GM18858 (cell line): ENCODE results near the gene SLC6A20.

Experiments used
- ATAC-seq: cut with Tn5 transposase; IDR thresholded peaks from one replicate; pipeline ENCODE4 v1.9.1; 2021; ENCODE audit not compliant: unreplicated experiment

Gene SLC6A20

DNA sequence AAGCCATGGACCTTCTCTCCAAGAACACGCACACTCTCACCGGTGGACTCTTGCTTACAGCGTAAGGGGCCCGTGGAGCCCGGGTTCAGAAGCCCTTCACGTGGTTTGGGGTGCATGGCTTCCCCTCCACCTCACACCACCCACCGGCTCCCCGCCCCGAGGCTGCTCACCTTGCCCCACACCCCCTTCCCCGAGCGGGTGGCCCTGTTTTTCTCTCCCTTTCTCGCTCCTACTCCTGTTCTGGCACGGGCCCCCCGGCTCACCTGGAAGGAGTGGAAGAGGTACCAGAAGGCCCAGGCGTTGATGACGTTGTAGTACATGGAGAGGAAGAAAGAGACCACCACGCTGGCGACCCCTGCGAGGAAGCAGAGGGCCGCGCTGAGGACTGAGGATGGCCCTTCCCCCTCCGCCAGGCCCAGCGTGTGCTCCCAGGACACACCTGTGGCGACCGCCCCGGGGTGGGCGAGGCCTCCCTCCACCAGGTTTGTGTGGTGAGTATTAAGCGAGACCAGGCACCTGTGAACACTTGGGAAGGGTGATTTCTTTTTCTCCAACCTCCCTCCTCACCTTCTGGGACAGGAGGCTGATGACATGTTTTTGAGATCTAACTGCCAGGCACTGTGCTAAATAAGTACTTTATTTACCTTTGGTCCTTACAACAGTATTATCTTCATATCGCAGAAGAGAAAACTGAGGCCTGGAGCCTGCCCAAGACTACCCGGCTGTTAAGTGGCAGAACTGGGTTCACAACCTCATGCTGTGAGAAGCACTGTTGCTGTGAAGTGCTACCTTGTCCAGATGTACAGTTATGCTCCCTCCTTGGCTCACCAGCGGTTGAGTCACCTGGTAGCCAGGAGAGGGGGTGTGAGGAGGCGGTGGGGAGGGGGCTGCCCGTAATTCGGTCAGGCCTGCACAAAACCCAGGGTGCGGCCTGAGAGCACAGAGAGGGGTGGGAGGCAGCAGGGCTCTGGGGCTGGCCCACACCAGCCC lies 16.3 kb downstream of the SLC6A20 start:
- ATAC-seq: no peak

DNA sequence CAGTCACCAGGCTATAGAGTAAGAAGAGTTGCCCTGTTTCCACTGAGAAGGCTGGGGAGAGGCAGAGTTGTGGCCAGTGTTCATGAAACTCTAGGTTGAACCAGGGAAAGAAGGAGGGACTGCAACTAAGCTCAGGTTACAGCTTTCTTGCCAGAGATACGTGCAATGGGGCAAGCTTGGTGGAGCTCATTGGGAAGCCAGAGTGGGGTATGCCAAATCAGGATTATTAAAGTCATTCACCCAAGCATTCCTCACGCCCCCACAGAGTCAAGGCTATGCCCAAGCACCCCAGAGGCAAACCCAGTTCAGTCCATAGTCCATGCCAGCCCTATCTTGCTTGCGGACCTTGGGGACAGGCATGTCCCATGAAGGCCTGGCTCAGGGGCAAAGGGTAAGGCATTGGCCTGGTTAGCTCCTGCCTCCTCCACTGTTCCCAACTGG lies 17.6 kb downstream of the SLC6A20 start:
- no peak for ATAC-seq

DNA sequence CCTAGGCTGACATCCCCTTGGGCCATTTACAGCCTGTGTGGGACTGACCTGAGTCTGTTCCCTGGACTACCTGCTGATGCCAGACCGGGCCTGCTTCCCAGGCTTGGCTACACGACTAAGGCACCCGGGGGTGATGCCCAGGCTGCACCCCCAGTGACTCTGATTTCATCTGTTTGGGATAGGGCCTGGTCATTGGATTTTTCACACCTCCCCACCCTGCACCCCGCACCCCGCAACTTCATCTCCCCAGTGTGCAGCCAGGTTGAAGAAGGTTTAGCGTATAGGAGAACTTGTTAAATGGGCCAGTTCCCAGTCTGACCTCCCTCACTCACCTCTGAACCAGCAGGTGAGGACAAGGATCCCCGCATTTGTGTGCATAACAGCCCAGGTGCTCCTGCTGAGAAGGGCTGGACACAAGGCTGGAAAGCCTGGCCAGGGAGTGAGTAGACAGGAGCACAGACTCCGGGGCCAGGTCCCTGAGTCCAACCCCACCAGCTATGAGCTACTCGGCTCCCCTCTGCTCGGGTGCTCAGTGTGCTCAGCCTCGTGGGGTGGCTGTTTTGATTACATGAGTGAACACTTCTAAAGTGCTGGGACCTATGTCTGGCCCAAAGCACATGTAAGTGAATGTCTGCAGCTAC lies 18.5 kb downstream of the SLC6A20 start:
- no peak for ATAC-seq

DNA sequence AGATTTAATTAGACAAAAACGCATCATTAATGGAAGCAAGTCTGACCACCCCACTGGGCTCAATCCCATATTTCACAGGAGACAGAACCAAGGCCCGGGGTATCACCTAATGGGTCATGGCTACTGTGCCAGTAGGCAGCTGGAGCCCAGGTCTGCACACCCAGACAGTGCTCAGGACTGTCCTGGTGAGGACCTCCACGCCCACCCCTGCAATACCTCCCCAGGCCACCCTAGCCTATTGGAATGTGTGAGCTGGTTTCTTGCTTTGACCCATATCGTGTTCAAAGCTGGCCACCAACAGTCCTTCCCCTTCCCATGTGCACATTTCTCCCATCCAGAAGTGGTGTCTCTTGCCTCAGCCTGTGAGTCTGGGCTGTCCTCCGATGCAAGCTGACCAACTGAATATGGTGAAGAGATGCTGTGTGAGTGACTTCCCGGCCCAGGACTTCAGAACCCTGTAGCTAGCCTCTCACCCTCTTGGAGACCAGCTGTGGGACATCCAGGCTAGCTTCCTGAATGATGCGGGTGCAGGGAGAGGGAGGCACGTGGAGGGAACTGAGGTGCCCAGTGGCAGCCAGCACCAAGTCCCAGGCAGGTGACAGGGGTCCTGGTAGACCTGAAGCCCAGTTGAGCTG lies 19.1 kb downstream of the SLC6A20 start:
- ATAC-seq: no peak

DNA sequence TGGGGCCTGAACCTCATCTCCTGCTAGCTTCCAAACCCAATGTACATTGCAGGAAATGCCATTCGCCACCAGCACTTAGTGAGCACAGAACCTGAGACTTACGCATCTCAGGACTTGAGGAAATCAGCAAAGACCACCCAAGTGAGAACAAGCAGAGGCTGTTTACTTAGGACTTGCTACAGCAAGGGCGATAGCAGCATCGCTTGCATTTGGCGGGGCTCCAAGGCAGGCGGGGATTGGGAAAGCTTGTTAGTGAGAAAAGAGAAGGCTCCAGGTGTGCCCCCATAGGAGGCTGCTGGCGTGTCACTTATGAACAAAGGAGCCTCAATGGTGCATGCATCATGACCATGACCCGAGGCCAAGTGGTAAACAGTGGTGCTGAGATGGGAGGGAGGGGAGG lies 19.7 kb downstream of the SLC6A20 start:
- ATAC-seq: no peak

DNA sequence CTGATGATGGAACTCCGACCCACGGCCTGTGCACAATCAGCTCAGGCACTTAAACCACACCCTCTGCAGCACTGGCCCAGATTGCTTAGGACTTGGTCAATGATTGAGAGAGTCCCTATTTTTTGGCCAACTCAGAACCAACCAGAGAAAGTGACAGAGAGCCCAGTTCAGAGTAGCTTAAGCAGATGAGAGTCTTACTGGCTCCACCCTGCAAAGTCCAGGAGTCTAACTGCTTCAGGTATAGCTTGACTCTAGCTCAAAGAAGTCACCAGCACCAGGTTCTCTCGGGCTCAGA lies 20.1 kb downstream of the SLC6A20 start:
- no peak for ATAC-seq

DNA sequence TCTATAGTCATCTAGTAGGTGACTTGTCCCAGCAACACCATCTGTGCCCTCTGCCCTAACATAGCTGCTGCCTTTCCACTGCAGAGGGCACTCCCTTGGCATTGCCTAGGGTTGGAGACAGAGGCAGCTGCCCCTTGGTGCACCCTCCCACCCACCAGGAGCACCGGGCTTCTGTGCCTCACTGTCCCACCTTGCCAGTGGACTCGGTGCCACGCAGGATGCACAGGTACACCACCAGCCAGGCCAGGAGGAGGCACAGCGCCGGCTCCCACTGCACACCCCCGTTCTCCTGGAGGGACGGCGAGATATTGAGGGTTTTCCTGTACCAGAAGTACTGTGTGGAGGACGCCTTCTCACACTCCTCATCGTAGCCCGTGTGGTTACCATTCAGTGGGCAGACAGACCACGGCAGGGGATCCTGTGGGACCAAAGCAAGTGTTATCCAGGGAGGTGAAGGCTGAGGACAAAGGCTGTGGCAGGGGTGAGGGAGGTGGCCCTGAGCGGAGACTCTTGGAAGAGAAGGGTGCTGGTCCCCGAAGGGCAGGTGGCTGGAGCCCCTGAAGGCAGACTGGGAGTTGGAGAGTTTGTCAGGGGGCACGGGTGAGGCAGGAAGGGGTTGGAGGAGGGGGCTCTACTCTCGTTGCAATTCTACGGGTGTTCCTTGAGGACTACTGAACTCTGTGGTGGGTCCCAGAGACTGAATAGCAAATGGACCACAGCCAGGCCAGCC lies 20.6 kb downstream of the SLC6A20 start:
- ATAC-seq: no peak

DNA sequence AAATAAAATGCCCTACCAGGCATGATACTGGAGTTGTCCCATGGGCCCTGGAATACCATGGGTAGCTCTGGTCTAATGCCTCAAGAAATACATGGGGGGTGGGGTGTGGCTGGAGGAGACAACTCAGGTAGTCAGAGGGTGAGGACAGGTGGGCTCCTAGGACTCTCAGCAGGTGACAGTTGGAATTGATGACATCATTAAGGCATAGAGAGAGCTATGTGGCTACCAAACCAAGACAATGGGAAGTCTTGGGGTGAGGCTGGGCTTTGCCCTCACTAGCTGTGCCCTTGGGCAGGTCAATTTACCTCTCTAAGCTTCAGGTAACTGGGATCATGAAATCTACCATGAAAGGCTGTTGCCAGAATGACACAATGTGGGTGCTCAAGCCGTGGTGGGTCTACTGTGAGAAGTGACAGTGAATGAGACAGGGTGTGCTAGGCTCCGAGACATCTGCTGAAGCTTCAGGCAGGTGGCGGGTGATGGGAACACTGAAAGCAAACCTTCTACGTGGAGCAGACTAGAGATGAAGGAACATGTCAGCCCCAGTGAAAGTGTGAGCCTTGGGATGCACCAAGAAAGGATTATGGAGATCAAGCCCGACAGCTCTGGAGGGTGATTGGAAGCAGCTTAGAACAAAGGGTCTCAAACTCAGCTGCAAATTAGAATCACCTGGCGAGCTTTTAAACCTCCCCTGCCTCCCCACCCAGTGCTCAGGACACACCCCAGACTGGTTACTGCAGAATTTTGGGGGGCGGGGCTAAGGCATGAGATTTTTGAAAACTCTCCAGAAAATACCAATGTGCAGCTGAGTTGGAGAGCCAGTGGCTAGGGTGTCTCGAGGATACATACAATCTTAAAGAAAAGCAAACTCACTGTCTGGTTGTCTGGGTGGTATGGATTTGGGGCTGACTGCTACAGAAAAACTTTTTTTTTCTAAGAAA lies 21.5 kb downstream of the SLC6A20 start:
- no peak for ATAC-seq

DNA sequence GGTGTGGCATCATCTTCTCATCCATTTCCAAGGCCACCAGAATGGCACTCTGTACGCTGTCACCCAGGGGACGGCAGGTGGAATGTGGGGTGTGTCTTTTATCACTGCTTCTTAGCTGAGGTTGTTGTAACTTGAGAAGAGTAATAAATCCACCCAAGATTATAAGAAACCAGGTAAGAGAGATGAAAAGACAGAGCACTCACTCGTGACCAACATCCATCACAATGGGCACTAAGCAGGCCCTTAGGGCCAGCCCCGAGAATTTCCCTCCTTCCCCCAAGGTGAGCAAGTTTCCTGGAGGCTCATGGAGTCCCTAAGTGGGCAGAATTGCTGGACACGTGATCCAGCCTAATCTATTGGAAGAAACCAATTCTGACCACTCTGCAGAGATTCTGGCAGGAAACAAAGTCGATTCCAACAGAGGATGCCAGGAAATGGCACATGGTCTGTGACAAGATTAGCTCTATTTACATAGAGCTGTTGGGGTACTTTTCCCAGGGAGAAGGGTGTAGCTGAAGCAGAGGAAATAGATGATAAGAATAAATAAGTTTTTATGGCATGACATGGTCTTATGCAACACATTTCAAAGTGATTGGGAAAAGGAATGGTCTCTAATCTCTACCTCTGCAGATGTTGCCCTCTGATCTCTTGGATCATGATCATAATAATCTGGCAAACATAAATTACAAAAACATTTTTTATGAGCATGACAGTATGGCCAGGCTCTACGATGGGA lies 22.5 kb downstream of the SLC6A20 start:
- no peak for ATAC-seq

DNA sequence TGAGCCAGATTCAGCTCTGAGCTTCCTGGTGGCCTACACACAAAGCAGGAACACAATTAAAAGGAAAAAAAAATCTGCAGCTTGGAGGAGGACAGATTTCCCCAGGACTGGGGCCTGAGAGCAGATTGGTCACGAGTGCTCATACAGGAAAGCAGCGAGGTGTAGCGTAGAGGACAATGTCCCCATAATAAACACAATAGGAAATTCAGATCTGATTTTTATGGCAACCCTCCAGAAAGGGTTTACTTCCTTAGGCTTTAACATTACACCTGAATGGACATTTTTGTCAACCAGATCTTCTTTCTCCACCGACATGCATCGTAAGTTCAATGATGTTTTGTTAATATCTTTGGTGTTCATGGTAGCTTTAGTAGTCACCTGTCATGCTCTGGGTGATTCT lies 23.3 kb downstream of the SLC6A20 start:
- no peak for ATAC-seq

DNA sequence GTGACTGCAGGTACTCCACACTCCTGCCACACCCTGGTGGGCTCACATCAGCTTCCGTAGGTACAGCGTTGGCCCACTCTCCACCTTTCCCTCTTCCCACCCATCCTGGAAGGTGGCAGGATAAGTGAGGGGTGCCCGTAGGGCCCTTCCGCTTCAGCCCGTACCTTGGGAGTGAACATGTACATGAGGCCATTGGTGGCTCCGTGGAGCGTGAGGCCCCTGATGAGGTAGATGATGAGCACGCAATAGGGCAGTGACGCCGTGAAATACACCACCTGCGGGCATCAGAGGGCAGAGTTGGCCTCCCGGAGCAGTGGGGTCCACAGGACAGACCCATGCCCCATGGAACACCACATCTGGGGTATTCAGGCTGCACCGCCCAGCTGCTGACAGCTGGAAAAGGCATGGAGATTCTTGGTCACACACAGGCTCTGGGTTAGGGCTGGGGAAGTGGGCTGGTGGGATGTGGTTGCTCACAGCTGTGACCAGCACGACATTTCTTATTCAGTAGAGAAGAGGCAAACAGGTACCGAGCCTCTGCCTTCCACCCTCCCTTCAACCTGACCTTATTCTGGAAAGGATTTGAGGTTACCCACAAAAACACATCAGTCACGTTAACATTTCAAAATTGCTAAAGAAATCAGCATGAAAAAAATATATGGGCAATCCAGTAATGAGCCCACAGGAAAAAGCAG lies 23.8 kb downstream of the SLC6A20 start:
- ATAC-seq: no peak

DNA sequence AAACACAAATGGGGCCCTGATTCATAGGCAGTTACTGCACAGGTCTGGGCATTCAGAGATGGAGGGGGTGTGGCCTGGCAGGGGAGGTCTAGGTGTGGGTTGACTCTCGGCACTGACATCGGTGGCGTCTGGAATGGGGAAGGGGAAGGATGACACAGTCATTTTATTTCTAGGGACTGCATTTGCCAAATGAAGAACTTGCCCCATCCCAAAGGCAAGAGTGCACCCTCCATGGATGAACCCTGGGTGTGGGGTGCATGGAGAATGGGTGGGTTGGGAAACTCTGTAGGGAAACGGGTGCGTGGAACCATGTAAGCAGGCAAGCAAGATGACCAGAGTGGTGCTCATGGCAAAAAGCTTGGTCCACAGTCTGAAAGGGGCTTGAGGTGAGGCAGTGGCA lies 24.5 kb downstream of the SLC6A20 start:
- no peak for ATAC-seq

DNA sequence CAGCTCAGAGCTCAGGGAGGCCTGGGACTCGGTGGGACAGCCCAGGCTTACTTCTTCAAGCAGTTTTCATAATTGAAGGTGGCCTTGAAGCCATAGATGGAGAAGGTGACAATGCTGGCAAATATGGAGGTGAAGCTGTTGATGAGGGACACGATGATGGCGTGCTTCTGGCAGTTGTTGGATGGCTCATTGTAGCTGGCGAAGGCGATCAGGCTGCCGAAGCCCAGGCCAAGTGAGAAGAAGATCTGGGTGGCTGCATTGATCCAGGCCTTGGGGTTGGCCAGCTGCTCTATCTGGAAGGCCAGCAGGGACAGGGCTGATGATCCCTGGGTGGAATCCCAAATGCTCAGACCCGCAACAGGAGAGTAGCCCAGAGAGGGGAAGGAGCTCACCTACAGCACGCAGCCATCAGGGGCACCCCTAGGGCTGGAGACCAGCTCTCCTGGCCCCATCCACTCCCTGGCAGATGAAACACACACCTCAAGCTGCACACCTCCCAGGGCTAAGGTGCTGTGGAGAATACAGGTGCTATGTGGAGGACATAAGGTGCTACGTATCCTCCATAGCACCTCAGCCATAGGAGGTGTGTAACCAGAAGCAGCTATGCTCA lies 25.1 kb downstream of the SLC6A20 start:
- ATAC-seq: no peak

DNA sequence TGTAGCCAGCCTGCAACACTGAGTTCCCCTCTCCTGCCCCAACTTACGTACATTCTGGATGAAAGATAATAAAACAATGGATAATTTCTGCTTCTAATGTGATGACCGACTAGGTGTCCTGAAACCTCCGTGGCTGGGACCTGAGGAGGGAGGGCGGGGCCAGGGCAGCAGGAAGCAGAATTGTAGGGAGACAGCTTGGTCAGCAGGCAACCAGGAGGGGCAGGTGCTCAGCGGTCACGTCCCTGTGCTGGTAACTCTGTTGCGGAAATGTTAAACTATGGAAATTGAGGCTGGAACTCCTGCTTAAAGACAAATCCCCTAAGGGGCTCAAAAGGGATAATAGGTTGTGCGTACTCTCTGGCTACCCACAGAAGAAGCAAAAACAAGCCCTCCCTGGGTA lies 30.4 kb downstream of the SLC6A20 start:
- ATAC-seq: no peak

DNA sequence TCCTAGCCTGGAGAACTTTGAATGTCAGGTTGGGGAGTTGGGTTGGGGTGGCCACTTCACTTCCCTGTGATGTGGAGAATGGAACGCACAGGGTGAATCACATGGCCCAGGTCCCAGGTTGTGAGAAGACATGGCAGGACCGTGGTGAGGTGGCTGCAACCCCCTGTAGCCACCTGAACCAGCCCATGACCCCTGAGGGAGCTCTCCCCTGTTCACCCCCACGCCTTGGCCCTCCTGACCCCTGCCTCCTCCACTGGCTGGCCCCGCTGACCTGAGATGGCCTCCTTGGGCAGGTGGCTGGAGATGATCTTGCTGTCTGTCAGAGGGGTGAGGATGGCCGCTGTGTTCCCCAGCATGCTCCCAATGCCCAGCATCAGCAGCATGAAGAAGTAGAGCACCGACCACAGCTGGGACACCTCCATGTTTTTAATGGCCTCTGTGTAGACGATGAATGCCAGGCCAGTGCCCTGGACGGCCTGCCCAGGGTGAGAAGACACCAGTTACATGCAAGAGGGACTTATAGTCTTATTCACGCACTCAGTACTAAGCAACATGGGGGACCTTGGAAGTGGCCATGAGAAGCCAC lies 31.0 kb downstream of the SLC6A20 start:
- no peak for ATAC-seq

DNA sequence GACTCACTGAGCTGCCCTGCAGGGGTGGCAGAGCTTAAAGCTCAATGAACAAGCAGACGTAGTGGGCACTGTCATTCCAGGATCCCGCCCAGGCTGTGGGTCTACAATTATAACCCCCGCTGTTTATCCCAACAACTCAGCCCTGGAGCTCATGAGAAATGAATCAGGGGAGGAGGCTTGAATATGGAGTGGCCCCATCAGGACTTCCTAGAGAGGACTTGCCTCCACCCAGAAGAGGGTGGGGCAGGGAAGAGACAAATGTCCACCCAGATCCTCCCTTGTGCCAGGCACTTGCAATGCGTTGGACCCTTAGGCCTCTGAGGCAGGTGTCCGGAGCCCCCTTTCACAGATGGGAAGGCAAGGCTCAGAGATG lies 33.0 kb downstream of the SLC6A20 start:
- ATAC-seq: no peak

DNA sequence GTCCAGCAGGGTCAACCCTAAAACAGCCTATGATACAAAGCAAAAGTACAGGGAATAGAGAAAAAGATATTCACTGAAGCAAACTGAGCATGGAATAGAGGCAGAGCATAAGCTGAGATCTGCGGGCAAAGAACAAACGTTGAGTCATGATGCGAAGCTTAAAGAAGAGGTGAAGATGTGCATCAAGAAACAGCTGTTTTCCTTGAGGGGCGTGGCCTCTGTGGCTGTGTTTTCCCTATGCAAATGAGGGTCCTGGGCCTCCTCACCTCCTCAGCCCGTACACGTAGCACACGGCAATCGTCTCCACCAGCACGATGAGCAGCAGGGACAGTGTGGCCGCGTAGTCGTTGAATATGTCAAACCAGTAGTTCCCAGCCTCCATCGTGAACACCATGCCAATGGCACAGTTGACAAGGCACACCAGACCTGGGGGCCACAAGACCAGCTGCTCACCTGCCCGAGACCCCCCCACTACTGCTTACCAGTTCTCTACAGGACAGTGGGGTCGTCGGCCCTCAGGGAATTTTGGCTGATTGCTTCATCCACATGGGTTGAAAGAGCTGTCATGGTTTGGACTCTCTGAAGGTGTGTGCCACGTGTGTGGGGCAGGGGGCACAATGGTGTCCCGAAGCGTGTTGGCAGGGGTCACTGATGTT lies 33.6 kb downstream of the SLC6A20 start:
- no peak for ATAC-seq

DNA sequence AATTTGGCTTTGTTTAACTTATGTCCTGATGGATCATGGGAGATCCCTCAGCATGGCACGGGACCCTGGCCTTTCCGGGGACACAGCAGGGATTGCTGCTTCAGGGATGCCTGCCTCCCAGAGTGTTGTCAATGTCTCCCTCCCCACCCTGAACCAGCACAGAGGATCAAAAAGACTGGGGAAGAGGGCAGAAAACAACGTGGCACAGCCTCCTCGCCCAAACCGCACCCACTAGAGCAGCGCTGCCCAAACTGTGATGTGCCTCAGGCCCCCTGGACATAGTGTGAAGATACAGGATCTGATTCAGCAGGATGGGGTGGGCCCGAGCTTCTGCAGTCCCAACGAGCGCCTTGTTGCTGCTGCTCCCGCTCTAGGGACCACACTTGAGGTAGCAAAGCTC lies 34.5 kb downstream of the SLC6A20 start:
- ATAC-seq: no peak
